Mucosa of descending colon (tissue), 3 donors: ENCODE results near the gene LINC01488. TPM values are rescaled to one million over a fixed set of nuclear protein-coding genes. Genes with fewer than 3 reads are reported as not detected.

ENCODE experiments used
- ATAC-seq: fragments of 200-7000 bp; cut with Tn5 transposase; one replicate; pipeline ENCODE4 v1.9.1; 2020; ENCODE audit warnings: mild to moderate bottlenecking, moderate library complexity
- DNase-seq, 3 donors: peaks; one replicate each; pipeline ENCODE4 v3.0.0-alpha.2; 2020
- H3K36me3 ChIP-seq: fragments of 200-600 bp; one replicate; pipeline ENCODE4 v1.8.0; 2021; ENCODE audit warnings: low read depth, mild to moderate bottlenecking
- H3K4me1 ChIP-seq: fragments of 200-600 bp; one replicate; pipeline ENCODE4 v1.8.0; 2021; ENCODE audit warnings: low read depth, mild to moderate bottlenecking
- H3K4me3 ChIP-seq: fragments of 200-600 bp; one replicate; pipeline ENCODE4 v1.8.0; 2021; ENCODE audit warnings: mild to moderate bottlenecking
- H3K9me3 ChIP-seq: fragments of 200-600 bp; one replicate; pipeline ENCODE4 v1.8.0; 2021; ENCODE audit warnings: mild to moderate bottlenecking
- CTCF ChIP-seq: fragments of 200-600 bp; IDR thresholded peaks from one replicate; pipeline ENCODE4 v1.8.0; 2022; ENCODE audit warnings: antibody characterized with exemption, mild to moderate bottlenecking
- intact Hi-C, 2 donors: fragments of 100-400 bp; cut with DNase I in 1 of 2; cut with micrococcal nuclease in 1 of 2; formaldehyde crosslinking; loops; one replicate each; pipeline versions ENCODE4 v1.11.0 to v1.11.1; 2022; cut with DNase I, micrococcal nuclease
- total RNA-seq, 3 donors: library from RNA; stranded (reverse); fragmentation: NEBNext Ultra II Directional in 2 of 3; extraction: Animal tissue kit (Norgen Biotek cat#: 25700) in 2 of 3; gene quantifications; one replicate each; pipeline versions ENCODE4 v1.2.1 to v1.2.4, GENCODE V29; 2021 to 2023
- donor health status: DM: no; HTN: no; CAD: no; lungs with moderate emphysema.
- donor health status: DM: no; HTN: no; CAD: no.
- donor health status: DM: no; HTN: yes; CAD: no.

The LINC01488 gene
- total RNA-seq, 3 donors from 2014 or later: not detected

- DNase-seq: peak in 2 of 3 donors; percentile 17 to 42
- H3K4me1 ChIP-seq: no peaks in the 10 kb centered on the region
- intact Hi-C loops: no loop called here
Measured at GRCh38 chr11:69493931-69494821, 12.7 kb downstream of the LINC01488 start.

DNA sequence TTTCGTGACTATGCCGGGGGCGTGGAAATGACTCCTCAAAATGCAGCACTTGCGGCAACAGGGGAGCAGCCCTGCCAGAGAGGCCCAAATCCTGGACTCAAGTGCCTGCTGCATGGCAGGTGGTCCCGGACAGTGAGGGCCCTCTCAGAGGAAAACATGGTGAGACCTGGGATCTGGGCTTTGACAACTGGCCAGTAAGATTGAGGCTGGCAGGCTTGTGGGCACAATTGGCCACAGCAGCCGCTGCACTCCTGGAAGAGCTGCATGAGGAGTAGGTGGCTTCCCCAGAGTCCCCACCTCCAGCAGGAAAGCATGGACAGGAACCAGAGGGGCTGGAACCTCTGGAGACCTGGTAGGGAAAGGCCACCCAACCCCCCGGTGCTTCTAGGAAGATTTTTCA, 13.4 kb downstream of the LINC01488 start:
- intact Hi-C loops: no loop called here
- DNase-seq (no peak), ATAC-seq (no peak)

More at GRCh38 chr11:69493931-69494821, 12.7 kb downstream of the LINC01488 start:
- ATAC-seq: no peak
- Histone ChIP-seq H3K9me3 (no peaks in the 10 kb centered on the region), H3K4me3 (no peak overlapping the region), H3K36me3 (no peaks in the 10 kb centered on the region)
- no peak for TF ChIP-seq CTCF

GRCh38 chr11:69495441-69496201, 14.2 kb downstream of the LINC01488 start:
- no peak for TF ChIP-seq CTCF
- intact Hi-C loops: no loop called here

More for the DNA sequence above, 13.4 kb downstream of the LINC01488 start:
- no peak for TF ChIP-seq CTCF
- Histone ChIP-seq H3K9me3 (no peaks in the 10 kb centered on the region), H3K4me1 (no peaks in the 10 kb centered on the region), H3K36me3 (no peaks in the 10 kb centered on the region), H3K4me3 (no peak overlapping the region)

DNA sequence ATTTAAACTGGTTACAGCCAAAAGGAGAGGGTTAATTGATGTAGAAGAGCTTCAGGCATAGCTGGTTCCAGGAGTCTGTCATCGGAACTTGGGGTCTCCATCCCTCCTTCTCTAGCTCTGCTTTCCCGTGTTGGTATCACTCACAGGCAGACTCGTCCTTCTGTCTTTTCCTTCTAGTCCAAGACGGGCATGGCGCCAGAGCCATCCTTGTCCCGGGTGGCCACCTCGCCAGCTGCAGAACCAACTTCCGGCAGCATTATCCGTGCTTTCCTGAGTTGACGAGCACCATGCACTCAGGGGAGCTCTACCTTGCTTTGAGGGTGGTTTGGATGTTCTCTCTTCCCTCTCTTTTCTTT, 14.7 kb downstream of the LINC01488 start:
- DNase-seq (peak in 2 of 3 donors; percentile 22 to 47), ATAC-seq (no peak)
- TF ChIP-seq CTCF: no peak
- H3K4me3 ChIP-seq: no peak overlapping the region
- no peaks in the 10 kb centered on the region for H3K9me3 ChIP-seq
- H3K4me1 ChIP-seq: peaks cover 3% of the 10 kb centered on the region
- no peaks in the 10 kb centered on the region for H3K36me3 ChIP-seq
- intact Hi-C loops: no loop called here

More at GRCh38 chr11:69495441-69496201, 14.2 kb downstream of the LINC01488 start:
- ATAC-seq (no peak), DNase-seq (peak in 1 of 3 donors; percentile 7)
- no peak overlapping the region for H3K4me3 ChIP-seq
- H3K4me1 ChIP-seq: peaks cover 3% of the 10 kb centered on the region
- no peaks in the 10 kb centered on the region for H3K36me3 ChIP-seq
- H3K9me3 ChIP-seq: no peaks in the 10 kb centered on the region

DNA sequence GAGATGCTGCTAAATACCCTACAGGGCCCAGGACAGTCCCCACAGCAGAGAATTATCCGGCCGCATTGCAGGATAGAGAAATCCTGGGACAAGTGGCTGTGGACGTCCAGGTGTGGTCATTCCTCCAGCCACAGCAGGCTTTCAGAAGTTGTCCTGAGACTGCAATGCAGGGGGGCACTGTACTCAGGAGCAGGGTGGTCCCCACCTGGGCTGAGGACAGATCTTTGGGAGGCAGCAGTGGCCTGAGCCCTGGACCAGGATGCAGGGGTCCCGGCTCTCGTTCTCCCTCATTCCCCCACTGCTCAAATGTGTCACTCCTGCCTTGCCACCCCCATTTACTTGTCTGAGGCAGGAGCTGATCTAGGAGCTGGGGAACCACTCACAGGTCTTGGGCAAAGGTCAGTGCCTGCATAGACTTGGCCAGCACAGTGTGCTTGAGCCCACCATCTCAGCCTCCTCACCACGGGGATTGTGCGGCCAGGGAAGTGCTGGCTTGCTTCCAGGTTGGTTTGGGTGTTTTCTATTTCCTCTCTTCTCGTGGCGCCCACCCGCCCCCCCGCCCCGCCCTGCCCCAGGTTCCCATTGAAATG, 15.3 kb downstream of the LINC01488 start:
- TF ChIP-seq CTCF: no peak
- DNase-seq: peak in 1 of 3 donors; percentile 4
- peak; percentile 16 for ATAC-seq

More for the DNA sequence above, 15.3 kb downstream of the LINC01488 start:
- Histone ChIP-seq H3K4me3 (no peak overlapping the region), H3K4me1 (peaks cover 3% of the 10 kb centered on the region), H3K36me3 (no peaks in the 10 kb centered on the region), H3K9me3 (no peaks in the 10 kb centered on the region)
- intact Hi-C loops: no loop called here
